GM21423 (cell line): ENCODE data around the gene ZNF593OS.
A peak's percentile ranks its signal among the peaks of the same experiment; 100 is the strongest.

Experiments
- ATAC-seq: cut with Tn5 transposase; IDR thresholded peaks from one replicate; pipeline ENCODE4 v1.9.1; 2021; ENCODE audit warnings: mild to moderate bottlenecking, moderate library complexity; ENCODE audit not compliant: unreplicated experiment

The ZNF593OS gene

DNA sequence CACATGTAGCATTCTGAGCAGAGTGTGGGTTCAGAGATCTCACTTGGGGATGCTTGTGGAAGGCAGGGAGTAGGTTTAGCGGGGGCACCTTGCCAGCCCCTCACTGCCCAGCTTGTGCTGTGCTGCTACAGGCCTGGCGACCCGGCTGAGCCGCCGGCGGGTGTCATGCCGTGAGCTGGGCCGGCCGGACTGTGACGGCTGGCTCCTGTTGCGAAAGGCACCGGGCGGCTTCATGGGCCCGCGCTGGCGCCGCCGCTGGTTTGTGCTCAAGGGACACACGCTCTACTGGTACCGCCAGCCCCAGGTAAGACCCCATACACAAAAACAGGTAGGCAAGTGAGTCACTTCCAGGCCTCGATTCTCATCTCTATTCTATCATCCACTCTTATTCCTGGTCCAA, 13.3 kb upstream of the ZNF593OS start:
- ATAC-seq: no peak

- ATAC-seq: no peak
These were observed 12.5 kb upstream of the ZNF593OS start for GRCh38 chr1:26184086-26184485.

- no peak for ATAC-seq
These were observed 10.7 kb upstream of the ZNF593OS start for GRCh38 chr1:26182383-26182696.

DNA sequence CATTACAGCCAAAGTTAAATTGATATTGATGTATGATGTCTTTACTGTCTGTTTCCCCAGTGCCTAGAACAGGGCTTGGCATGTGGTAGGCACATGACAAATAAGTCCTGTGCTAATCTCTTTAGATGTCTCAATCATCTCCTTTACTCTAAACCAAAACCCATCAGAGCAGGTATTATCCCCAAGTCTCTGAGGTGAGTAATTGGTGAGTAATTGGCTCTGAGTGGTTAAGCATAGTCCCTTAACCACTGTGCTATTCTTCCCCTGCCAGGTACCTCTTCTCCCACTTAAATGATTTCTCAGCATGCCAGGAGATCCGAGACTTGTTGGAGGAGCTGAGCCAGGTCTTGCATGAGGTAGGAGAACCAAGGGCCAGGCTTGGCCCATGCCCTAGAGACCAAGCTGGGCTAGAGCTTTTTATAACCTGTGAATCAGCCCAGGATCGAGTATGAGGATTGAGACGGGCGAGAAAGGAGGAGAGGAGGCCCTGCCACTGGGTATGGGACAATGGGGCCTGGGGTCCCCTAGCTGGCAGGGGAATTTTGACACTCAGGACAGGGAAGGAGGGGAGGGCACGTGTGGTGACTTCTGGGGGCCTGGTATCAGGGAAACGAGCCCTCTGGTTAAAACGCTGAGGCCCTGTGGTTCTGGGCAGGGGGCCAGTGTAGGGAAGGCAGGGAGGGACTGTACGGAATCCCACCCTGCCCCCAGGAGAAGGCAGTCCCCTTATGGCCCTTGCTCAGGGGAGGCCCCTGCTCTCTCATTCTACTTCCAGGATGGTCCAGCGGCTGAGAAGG, 10.2 kb upstream of the ZNF593OS start:
- ATAC-seq: no peak

DNA sequence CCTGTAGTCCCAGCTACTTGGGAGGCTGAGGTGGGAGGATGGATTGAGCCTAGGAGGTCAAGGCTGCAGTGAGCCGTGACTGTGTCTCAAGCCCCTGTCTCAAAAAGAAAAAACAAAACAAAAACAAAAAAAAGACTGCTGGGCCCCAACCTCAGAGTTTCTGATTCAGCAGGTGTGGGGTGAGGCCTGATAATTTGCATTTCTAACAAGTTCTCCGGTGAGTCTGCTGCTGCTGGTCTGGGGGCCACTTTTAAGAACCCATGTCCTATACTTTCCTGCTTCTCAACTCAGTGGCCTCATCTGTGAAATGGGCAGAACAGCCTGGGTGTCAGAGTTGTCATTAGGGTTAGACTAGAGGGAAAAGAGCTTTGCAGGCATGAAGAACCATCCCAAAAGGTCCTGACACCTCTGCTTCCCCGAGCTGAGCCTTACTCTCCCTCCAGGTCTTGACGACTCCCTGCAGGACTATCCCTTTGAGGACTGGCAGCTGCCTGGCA, 8.4 kb upstream of the ZNF593OS start:
- ATAC-seq: no peak

- ATAC-seq: no peak
These were observed 5.6 kb upstream of the ZNF593OS start, which contains the start of gene CNKSR1 for GRCh38 chr1:26177182-26177684. CNKSR1 (plus strand) TSS chr1:26177491; CDS start chr1:26177548, 57 bp downstream.

DNA sequence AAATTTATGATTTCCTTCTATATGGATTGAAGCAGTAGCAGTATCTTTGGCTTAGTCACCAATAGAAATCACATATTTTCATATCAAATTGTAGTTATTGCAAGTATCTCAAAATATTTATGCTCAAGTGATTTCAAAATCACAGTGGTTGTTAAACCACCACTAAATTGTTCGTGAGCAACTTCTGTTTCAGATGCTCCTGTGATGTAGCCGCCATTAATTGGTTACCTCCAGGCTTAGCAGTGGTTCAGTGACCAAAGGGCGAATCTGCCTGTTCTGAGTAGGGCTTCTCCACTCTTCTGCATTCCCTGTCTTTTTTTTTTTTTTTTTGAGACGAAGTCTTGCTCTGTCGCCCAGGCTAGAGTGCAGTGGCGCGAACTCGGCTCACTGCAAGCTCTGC, 3.7 kb upstream of the ZNF593OS start:
- no peak for ATAC-seq

GRCh38 chr1:26170472-26170821, 1.2 kb downstream of the ZNF593OS start:
- ATAC-seq: no peak

DNA sequence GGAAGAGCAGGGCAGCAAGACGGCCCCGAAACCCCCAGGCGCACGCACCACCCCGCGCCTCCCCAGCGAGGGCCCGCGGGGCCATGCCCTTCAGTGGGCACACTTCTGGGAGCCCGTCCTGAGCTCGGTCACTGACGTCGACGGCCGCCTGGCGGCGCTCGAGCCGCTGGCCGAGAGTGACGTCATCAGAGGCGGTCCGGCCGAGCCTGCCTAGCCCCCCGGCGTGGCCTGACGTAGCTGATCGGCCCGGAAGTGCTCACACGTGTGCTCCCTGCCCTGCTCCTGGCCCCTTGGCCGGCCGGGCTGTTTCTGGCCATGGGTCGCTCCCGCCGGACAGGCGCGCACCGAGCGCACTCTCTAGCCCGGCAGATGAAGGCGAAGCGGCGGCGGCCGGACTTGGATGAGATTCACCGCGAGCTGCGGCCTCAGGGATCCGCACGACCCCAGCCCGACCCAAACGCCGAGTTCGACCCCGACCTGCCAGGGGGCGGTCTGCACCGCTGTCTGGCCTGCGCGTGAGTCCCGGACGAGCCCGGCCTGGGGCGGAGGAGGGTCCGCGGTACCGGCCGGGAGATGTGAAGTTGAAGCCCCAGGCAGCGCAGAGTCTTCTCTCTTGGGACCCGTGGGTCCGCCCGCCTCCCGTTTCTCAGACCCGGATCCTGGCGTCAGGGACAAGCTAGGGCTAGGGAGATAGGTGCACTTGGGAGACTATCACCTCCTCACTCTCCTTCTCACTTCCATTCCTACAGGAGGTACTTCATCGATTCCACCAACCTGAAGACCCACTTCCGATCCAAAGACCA, 1.8 kb downstream of the ZNF593OS start, which contains the start of gene ZNF593:
TSS of gene ZNF593 (plus strand) at position 240 of the 803 bp plus-strand sequence. CDS start at position 316, 76 bp downstream.
- peak; percentile 91 for ATAC-seq

DNA sequence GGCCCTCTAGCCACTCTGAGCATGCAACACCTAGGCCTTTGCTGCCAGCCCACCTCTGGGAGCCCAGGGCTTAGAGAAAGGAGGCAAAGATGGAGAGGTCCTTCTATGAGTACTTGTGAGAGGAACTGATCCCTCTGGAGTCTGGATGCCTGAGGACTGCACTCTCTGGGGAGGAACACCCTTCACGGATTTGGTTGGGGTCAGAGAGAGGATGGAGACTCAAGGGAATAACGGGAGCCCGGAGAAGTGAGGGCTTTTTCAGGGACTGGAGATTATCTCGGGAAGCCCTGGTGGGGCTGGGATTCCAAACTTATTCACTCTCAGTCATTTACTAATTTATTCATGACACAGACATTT, 2.5 kb downstream of the ZNF593OS start:
- no peak for ATAC-seq

DNA sequence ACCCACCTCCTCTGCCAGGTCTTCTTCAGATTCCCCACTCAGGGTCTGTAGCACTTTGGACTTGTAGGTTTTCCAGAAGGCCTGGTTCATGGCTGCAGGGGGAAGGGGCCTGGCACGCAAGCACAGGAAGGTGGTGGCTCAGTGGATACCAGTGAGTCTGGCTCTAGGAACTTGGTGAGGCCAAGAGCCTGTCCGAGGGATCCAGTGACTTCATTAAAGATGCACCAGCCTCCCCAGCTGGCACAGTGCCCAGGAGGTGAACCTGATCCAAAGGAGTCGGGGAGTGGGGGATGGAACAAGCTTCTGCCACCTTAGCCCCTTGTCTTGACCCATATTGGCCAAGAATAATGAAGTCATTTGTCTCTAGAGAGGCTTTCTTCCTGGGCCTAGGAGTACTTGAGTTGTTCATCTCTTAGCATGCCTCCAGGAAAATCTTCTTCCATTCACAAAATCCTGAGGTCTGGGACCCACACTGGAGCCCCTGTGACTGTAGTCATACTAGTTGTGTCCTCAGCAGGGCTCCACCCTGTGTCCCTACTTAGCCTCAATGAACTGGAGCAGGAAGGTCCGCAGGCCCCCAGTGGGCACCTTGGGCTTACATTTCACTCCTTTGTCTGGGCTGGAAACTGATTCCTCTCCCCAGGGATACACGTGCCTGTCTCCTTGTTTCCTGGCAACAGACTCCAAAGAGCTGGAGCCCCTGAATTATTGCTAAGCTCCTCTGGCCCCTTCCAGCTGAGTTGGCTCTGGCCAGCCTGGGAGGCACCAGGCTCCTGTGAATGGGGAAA, 3.0 kb downstream of the ZNF593OS start, which contains the start of gene C1orf232:
TSS of gene C1orf232 (minus strand) at position 554 of the 788 bp plus-strand sequence. CDS start at position 90, 464 bp downstream.
- ATAC-seq: no peak

DNA sequence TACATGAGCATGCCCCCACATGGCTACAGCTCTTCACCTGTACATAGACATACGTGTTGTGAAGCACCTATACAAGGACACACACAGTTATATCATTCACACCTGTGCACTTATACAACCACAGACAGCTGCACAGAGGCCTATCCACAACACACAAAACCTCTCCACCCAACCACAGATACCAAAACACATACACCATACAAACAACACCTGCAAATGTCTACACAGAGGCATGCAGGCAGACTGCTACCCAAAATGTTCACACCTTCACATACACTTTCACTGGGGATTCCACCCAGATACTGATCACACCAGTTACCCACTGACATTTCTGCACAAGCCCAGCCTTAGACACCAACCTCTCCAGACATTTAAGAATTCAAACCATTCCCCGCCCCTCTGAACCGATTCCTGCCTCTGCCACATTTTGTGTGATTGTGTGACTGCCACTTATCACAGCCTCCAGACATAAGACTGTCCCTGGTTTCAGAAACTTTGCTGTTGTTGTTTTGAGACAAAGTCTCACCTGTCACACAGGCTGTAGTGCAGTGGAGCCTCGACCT, 4.8 kb downstream of the ZNF593OS start:
- no peak for ATAC-seq

DNA sequence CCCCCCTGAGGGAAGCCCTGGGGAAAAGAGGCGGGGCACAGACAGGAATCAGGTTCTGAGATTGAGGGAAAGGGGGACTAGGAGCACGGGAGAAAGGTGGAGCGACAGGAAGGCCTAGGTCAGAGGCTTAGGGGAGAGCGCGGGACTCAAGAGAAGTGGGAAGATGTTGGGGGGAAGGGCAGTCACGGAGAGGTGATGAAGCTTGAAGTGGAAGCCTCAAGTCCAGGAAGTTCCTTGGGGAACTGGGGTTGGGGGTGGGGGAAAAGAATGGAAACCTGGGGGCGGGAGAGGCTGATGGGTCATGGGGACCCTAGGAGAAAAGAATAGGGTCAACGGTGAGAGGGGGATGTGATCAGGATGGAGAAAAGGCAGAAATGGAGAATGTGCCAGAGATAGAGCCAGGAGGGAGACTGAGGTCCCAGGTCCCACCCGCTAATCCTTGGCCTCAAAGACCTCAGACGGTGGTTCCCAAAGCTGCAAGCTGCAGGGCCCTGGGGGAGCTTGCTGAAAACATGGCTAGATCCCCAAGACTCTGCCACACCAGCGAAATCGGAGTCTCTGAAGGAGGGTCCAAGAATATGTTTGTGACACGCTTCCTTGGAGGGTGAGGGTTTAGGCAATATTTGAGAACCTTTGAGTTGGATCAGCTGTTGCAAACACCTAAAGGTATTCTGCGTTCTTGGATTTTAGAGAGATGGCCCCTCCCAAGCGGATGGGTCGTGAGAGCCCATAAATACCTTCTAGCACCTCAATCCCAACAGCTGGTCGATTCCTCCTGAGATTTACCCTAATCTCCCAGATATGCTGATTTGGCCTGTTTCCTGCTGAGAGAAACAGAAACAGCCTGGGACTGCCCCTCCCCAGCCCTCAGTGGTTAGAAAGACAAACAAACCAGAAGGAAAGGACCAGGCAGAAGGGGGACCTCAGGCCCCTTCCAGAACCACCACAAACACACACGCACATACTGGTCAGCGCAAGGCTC, 6.5 kb downstream of the ZNF593OS start:
- ATAC-seq: no peak

DNA sequence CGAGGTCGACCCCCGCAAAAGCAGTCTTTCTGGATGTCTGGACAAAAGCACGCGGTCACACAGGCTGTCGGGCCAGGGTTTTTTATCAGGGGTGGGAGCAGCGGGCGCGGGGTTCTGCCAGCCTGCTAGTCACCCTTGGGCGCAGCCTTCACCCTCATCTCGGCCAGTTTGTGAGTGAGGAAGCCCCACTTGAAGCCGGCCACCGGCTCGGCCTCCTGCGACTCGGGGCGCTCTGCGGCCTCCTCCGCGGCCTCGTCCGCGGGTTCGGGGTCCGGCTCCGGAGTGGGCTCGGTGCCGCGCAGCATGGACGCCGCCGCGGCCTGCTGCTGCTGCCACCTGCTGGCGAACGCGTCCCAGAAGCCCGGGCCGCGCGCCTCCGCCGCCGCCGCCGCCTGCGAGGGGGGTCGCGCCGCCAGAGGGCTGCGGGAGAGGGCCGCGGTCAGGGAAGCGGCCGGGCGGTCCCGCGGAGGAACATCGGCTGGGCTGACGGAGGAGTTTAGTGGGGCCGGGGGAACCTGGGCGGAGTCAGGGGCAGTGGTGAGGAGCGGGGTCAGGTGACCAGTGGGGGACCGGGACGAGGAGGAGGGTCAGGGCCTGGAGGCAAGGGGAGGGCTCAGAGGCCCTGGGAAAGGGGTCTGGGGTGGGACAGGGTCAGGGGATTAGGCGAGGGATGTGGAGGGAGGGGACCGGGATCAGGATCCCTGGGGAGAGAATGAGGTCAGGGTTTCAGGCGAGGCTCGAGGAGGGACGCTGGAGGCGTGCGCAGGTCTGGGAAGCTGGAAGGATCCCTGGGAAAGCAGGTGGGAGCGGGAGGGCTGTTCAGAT, 7.4 kb downstream of the ZNF593OS start:
- no peak for ATAC-seq

- ATAC-seq: no peak
These were observed 8.0 kb downstream of the ZNF593OS start for GRCh38 chr1:26163684-26164035.

- no peak for ATAC-seq
These were observed 9.4 kb downstream of the ZNF593OS start for GRCh38 chr1:26162220-26162709.

- ATAC-seq: no peak
These were observed 10.0 kb downstream of the ZNF593OS start for GRCh38 chr1:26161415-26162219.
